IMR-90 (cell line): Measurements from ENCODE around the gene ERICH3. TPM values are rescaled to one million over a fixed set of nuclear protein-coding genes. Genes with fewer than 3 reads are reported as not detected.

Experiments
- ATAC-seq: fragments of 200-7000 bp; cut with Tn5 transposase; 2 replicates; pipeline ENCODE4 v1.9.1; 2020; ENCODE audit warnings: low read depth, mild to moderate bottlenecking, moderate library complexity
- BruUV-seq: library from RNA; stranded (reverse); fragments of 400-500 nt; replicated peaks from 2 replicates; lab custom pipeline; 2021; lab: Mats Ljungman, UMichigan
- CTCF ChIA-PET: fragments of 300-600 bp; formaldehyde crosslinking; extraction: SDS; loops from one replicate; lab custom pipeline; 2021; ENCODE audit warnings: antibody characterized with exemption; lab: Yijun Ruan, JAX
- POLR2A ChIA-PET: fragments of 300-600 bp; sonication (Branson Sonifier 250); formaldehyde crosslinking; loops from one replicate; lab custom pipeline; 2022; ENCODE audit warnings: antibody characterized with exemption; ENCODE audit not compliant: unreplicated experiment; lab: Charles Lee
- DNase-seq: peaks from one replicate; pipeline ENCODE4 v3.0.0; 2013
- H2AFZ ChIP-seq: replicated peaks from 2 replicates; pipeline ENCODE3; 2013; ENCODE audit warnings: low read length, mild to moderate bottlenecking; ENCODE audit not compliant: poor library complexity
- H2AK5ac ChIP-seq: 2 replicates; pipeline ENCODE4 v1.6.1; 2013; ENCODE audit warnings: low read depth, low read length, inconsistent platforms
- H2AK9ac ChIP-seq: replicated peaks from 2 replicates; pipeline ENCODE3; 2013; ENCODE audit warnings: mild to moderate bottlenecking, low read depth, low read length, moderate library complexity; ENCODE audit not compliant: poor library complexity
- H2BK120ac ChIP-seq: 2 replicates; pipeline ENCODE4 v1.6.1; 2013; ENCODE audit warnings: low read depth, low read length, inconsistent platforms
- H2BK15ac ChIP-seq: 3 replicates; pipeline ENCODE4 v1.6.1; 2013; ENCODE audit warnings: low read depth, low read length, inconsistent platforms
- H2BK20ac ChIP-seq: 2 replicates; pipeline ENCODE4 v1.6.1; 2013; ENCODE audit warnings: low read depth, mild to moderate bottlenecking, inconsistent platforms, low read length, moderate library complexity
- H2BK5ac ChIP-seq: 2 replicates; pipeline ENCODE4 v1.6.1; 2013; ENCODE audit warnings: mild to moderate bottlenecking, low read depth, low read length, inconsistent platforms; ENCODE audit not compliant: poor library complexity, severe bottlenecking
- H3K14ac ChIP-seq: replicated peaks from 2 replicates; pipeline ENCODE4 v1.6.1; 2013; ENCODE audit warnings: low read depth, low read length, inconsistent platforms
- H3K18ac ChIP-seq: 2 replicates; pipeline ENCODE4 v1.6.1; 2013; ENCODE audit warnings: low read depth, low read length, control low read depth
- H3K23ac ChIP-seq: 2 replicates; pipeline ENCODE4 v1.6.1; 2013; ENCODE audit warnings: low read depth, low read length, inconsistent platforms
- H3K27ac ChIP-seq: 2 replicates; pipeline ENCODE4 v1.5.1; 2013; ENCODE audit warnings: mild to moderate bottlenecking, control low read depth, low read length; ENCODE audit not compliant: insufficient read depth
- H3K27me3 ChIP-seq: 2 replicates; pipeline ENCODE4 v1.6.1; 2013; ENCODE audit warnings: low read length; ENCODE audit not compliant: control insufficient read depth, insufficient read depth
- H3K36me3 ChIP-seq: 2 replicates; pipeline ENCODE4 v1.6.1; 2013; ENCODE audit warnings: low read length, mixed read lengths; ENCODE audit not compliant: control insufficient read depth, insufficient read depth
- H3K4ac ChIP-seq: 2 replicates; pipeline ENCODE4 v1.6.1; 2013; ENCODE audit warnings: low read depth, low read length, inconsistent platforms
- H3K4me1 ChIP-seq: 2 replicates; pipeline ENCODE4 v1.6.1; 2013; ENCODE audit warnings: low read length, mixed read lengths; ENCODE audit not compliant: control insufficient read depth, insufficient read depth
- H3K4me2 ChIP-seq: 2 replicates; pipeline ENCODE4 v1.6.1; 2013; ENCODE audit warnings: low read depth, mild to moderate bottlenecking, control low read depth, low read length, moderate library complexity
- H3K4me3 ChIP-seq: 2 replicates; pipeline ENCODE4 v1.5.1; 2013; ENCODE audit warnings: low read depth, mild to moderate bottlenecking, control low read depth, low read length, moderate library complexity; ENCODE audit not compliant: insufficient read depth
- H3K56ac ChIP-seq: 2 replicates; pipeline ENCODE4 v1.6.1; 2013; ENCODE audit warnings: low read length, inconsistent platforms; ENCODE audit not compliant: insufficient read depth; ENCODE audit errors: extremely low read depth
- H3K79me1 ChIP-seq, 2 experiments: 2 replicates each; pipeline ENCODE4 v1.6.1; 2013; ENCODE audit warnings: low read length in 2 of 2, inconsistent platforms in 1 of 2, low read depth in 1 of 2
- H3K9ac ChIP-seq: 2 replicates; pipeline ENCODE4 v1.6.1; 2013; ENCODE audit warnings: low read depth, low read length, control low read depth
- H3K9me1 ChIP-seq: 2 replicates; pipeline ENCODE4 v1.6.1; 2013; ENCODE audit warnings: low read length, inconsistent platforms; ENCODE audit not compliant: insufficient read depth
- H3K9me3 ChIP-seq: 2 replicates; pipeline ENCODE4 v1.6.1; 2013; ENCODE audit warnings: low read length; ENCODE audit not compliant: control insufficient read depth, insufficient read depth
- H4K20me1 ChIP-seq: 2 replicates; pipeline ENCODE4 v1.6.1; 2013; ENCODE audit warnings: low read length, inconsistent platforms; ENCODE audit not compliant: insufficient read depth
- H4K5ac ChIP-seq: 2 replicates; pipeline ENCODE4 v1.6.1; 2013; ENCODE audit warnings: mild to moderate bottlenecking, low read depth, low read length, control low read depth
- H4K8ac ChIP-seq, 2 experiments: 2 replicates each; pipeline ENCODE4 v1.6.1; 2013; ENCODE audit warnings: low read depth in 2 of 2, low read length in 2 of 2, control low read depth in 1 of 2, inconsistent platforms in 1 of 2
- H4K91ac ChIP-seq: 2 replicates; pipeline ENCODE4 v1.6.1; 2013; ENCODE audit warnings: low read depth, low read length, inconsistent platforms; ENCODE audit not compliant: insufficient read depth
- CHD1 ChIP-seq: IDR thresholded peaks from 2 replicates; pipeline ENCODE4 v1.6.1; 2012; ENCODE audit warnings: low read depth, low read length, improper control_type of control experiment
- FOS ChIP-seq: fragments of 150-350 bp; IDR thresholded peaks from 2 replicates; pipeline ENCODE4 v1.6.1; 2016; ENCODE audit warnings: low read depth, low read length
- MAFK ChIP-seq: IDR thresholded peaks from 2 replicates; pipeline ENCODE4 v1.6.1; 2012; ENCODE audit warnings: low read depth, low read length, improper control_type of control experiment
- MAZ ChIP-seq: IDR thresholded peaks from 2 replicates; pipeline ENCODE4 v1.6.1; 2012; ENCODE audit warnings: low read depth, mild to moderate bottlenecking, low read length, improper control_type of control experiment, moderate library complexity, borderline replicate concordance
- MXI1 ChIP-seq: IDR thresholded peaks from 2 replicates; pipeline ENCODE4 v1.6.1; 2012; ENCODE audit warnings: low read depth, mild to moderate bottlenecking, low read length, moderate library complexity, borderline replicate concordance
- SMC3 ChIP-seq: fragments of 150-350 bp; IDR thresholded peaks from 2 replicates; pipeline ENCODE4 v1.6.1; 2016; ENCODE audit warnings: low read depth, mild to moderate bottlenecking, antibody characterized with exemption, low read length, moderate library complexity
- USF2 ChIP-seq: fragments of 150-350 bp; IDR thresholded peaks from 2 replicates; pipeline ENCODE4 v1.6.1; 2017; ENCODE audit warnings: mild to moderate bottlenecking, antibody characterized with exemption, low read length, low read depth
- WGBS, 2 experiments: methylation state at CpG; one replicate each; pipeline versions ENCODE4 v1.1.5 to v1.1.7; 2013; ENCODE audit warnings: missing lambda C conversion rate in 2 of 2; ENCODE audit not compliant: insufficient read length in 1 of 2; ENCODE audit errors: extremely low coverage in 2 of 2; 5-methylcytosine and 5-hydroxymethylcytosine counted together
- dilution Hi-C: fragments of 300-500 bp; cut with HindIII; formaldehyde crosslinking; loops from one replicate; pipeline ENCODE4 v1.14.3; 2018; ENCODE audit warnings: low sequenced_read_pairs; ENCODE audit not compliant: unreplicated experiment
- in situ Hi-C: fragments of 300-500 bp; cut with MboI; formaldehyde crosslinking; loops from 3 replicates; pipeline ENCODE4 v1.14.3; 2019; ENCODE audit warnings: low sequenced_read_pairs, inconsistent platforms, mixed read lengths
- intact Hi-C: fragments of 100-400 bp; cut with micrococcal nuclease; formaldehyde crosslinking; loops from 2 replicates; pipeline ENCODE4 v1.10.0; 2022
- polyA plus RNA-seq, 3 experiments: library from polyadenylated mRNA; depleted of rRNA; stranded (reverse); fragments of >200 nt; gene quantifications; 2 replicates each; pipeline ENCODE4 v1.2.3, GENCODE V29; 2012; ENCODE audit warnings: low replicate concordance in 1 of 3
- total RNA-seq: library from RNA; depleted of rRNA; stranded (reverse); fragments of >200 nt; gene quantifications from 2 replicates; pipeline ENCODE4 v1.2.3, GENCODE V29; 2012
- TF ChIP-seq, protein P1 (sequence below): conservative IDR thresholded peaks from 2 replicates; pipeline ENCODE4 v1.5.1; 2012; ENCODE audit warnings: mild to moderate bottlenecking, low read depth, low read length, improper control_type of control experiment

The ERICH3 gene
- total and polyA plus RNA-seq, 2 of the 4 experiments (the other 2 are of a cell fraction) = not detected

GRCh38 chr1:74528123-74528522, 145.5 kb downstream of the ERICH3 start:
- Histone ChIP-seq H3K4ac (no peak overlapping the region), H4K91ac (no peak overlapping the region), H3K4me1 (no peaks in the 10 kb centered on the region), H2BK20ac (no peak overlapping the region), H2AK9ac (no peak overlapping the region), H2BK5ac (no peak overlapping the region), H3K14ac (no peak overlapping the region), H2BK15ac (no peak overlapping the region), H3K4me3 (no peak overlapping the region), H3K36me3 (no peaks in the 10 kb centered on the region), H3K4me2 (no peak overlapping the region), H4K8ac (no peak overlapping the region), H4K20me1 (no peaks in the 10 kb centered on the region), H3K9me1 (no peaks in the 10 kb centered on the region), H3K18ac (no peak overlapping the region), H2AK5ac (no peak overlapping the region), H3K9me3 (no peaks in the 10 kb centered on the region; the same call in 1 of the 2 replicates), H3K27ac (no peak overlapping the region), H3K79me1 (no peaks in the 10 kb centered on the region), H3K23ac (no peak overlapping the region), H2AFZ (no peak overlapping the region), H3K56ac (no peak overlapping the region), H2BK120ac (no peak overlapping the region), H3K9ac (no peak overlapping the region), H3K27me3 (no peaks in the 10 kb centered on the region), H4K5ac (no peak overlapping the region)
- DNase-seq (no peak), ATAC-seq (no peak)
- intact Hi-C loops = no loop called here
- no peak for TF ChIP-seq FOS
- TF ChIP-seq MAZ = no peak
- no peak for TF ChIP-seq MAFK
- no peak for TF ChIP-seq USF2
- no peak for TF ChIP-seq CHD1
- TF ChIP-seq MXI1 = no peak
- TF ChIP-seq, protein P1, sequence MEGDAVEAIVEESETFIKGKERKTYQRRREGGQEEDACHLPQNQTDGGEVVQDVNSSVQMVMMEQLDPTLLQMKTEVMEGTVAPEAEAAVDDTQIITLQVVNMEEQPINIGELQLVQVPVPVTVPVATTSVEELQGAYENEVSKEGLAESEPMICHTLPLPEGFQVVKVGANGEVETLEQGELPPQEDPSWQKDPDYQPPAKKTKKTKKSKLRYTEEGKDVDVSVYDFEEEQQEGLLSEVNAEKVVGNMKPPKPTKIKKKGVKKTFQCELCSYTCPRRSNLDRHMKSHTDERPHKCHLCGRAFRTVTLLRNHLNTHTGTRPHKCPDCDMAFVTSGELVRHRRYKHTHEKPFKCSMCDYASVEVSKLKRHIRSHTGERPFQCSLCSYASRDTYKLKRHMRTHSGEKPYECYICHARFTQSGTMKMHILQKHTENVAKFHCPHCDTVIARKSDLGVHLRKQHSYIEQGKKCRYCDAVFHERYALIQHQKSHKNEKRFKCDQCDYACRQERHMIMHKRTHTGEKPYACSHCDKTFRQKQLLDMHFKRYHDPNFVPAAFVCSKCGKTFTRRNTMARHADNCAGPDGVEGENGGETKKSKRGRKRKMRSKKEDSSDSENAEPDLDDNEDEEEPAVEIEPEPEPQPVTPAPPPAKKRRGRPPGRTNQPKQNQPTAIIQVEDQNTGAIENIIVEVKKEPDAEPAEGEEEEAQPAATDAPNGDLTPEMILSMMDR = no peak
- TF ChIP-seq SMC3 = no peak
- ChIA-PET CTCF (no interaction called here), POLR2A (no interaction called here)
- WGBS, 2 experiments = 52% methylated on average over 3 of the region's 4 CpGs; no CpG with 5 or more reads in 1 of the 2 experiments
- no TSS peak for BruUV-seq
- in situ Hi-C loops = no loop called here
- dilution Hi-C loops = no loop called here
